Inferior parietal cortex (tissue), 1 donor: Measurements from ENCODE around the gene PDYN.

Source experiments
- DNase-seq: peaks from one replicate; pipeline ENCODE4 v3.0.0-alpha.2; 2016; ENCODE audit errors: extremely low spot score

The PDYN gene

DNA sequence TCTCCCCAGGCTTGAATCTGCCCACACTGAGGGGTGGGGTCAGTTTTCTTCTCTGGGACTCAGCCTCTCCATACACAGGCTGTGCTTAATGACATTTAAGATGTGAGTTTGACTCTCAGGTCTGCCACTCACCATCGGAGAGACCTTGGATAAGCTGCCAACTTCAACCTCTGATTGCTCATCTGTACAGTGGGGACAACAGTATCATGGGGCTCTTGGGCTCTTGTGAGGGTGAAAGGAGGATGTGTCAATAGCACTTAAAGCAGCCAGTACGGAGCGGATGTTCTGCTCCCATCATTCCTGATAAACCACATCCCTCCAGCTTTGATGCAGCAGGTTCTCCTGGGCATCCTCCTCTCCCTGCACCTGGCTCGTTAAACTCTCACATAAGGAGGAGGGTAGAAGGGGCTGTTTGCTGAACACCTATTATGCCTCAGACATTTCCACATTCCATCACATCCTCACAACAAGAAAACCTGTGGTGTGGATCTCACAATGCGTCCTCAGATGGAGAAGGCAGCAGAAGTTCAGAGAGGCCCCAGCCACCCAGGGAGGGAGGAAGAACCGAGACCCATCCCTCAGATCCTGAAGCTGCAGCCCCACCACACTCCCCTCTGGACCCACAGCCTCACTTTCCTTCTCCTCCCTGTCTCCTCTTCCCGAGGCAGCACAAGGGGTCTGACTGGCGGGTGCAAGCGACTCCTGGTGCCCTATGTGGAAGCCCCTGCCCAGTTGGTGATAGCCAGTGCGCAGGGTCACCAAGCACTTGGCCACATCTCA is 1.9 kb upstream of the PDYN start:
- DNase-seq = no peak

DNA sequence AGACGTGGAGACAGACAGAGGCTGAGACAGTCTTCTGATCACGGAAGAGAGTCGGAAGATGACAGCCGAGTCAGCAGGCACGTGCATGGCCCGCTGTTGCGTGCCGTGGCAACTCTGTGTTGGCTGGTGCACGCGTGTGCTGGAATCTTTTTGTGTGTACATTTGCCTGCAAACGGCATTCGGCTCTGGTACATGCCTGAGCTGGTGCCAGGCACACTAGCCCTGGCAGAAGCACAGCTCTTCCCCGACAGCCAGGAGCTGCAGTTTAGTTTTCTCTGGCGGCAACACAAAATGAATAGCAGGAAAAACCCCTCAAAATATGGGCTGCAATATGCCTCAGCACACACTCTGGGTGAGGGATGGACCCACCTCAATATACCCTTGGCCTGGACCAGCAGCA is 769 bp upstream of the PDYN start:
- peak; percentile 8 for DNase-seq

DNA sequence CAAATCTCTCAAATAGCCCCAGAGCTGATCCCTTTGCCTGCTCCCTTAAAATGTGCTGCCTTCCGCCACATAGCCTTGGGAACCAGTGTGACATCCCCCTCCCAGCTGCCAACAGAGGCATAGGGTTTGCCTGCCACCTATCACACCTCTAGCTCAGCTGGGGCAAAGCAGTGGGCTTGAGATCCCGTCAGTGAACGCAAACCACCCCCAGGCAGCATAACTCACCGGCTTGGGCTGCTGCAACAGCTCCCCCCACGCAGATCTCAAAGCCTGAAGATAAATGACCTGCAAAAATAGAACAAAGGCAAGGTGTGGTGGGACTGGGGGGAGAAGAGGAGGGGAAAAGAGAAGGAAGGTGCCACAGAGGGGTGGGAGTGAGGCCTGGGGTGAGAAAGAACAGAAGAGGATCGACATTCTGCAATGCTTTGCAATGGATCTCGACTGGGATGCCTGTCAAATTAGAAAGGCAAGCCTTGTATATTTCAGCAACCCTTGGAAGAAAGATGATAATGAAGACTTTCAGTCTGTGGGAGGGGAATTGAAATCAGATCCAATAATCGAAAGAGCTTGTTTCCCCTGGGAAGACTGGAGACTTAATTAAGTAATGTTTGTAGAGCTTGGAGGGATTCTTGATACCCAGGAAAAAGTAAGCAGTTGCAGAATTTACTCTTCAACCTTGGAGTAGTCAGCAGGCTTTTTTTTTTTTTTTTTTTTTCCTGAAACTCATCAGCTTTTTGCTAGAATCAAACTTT is 1.3 kb downstream of the PDYN start:
- DNase-seq = no peak

DNA sequence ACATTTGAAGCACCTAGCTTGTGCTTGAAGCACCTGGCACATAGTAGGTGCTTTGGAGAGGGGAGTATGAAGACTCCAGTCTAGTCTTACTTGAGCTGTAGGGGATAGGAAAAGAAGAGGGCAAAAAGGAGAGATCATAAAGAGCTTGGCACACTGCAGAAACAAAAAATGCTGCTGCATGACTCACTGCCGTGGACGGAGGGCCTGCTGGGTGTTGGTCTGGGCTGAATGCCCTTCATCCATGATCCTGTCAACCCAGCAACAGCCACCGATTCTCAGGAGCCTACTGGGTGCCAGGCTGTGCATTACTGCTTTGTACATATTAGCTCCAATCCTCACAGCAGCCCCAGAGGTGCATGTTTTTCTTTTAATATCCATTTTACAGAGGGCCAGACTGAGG is 6.0 kb downstream of the PDYN start:
- no peak for DNase-seq

DNA sequence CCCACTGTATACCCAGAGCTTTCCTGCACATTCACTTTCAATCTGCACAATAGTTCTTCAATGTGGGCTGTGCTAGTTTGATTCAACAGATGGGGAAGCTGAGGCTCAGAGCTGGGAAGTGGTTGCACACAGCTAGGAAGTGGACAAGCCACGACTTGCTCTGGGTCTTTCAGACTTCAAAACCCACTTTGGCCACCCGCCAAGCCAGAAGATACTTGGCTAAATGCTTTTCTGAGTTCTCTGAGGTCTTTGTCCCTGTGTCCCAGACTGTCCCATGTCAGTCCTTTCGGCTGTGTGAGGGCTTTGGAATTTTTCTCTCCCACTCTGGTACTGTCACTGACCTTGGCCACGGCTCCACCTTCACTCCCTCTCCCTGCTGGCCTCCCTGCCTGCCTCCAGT is 10.6 kb downstream of the PDYN start:
- DNase-seq = no peak

DNA sequence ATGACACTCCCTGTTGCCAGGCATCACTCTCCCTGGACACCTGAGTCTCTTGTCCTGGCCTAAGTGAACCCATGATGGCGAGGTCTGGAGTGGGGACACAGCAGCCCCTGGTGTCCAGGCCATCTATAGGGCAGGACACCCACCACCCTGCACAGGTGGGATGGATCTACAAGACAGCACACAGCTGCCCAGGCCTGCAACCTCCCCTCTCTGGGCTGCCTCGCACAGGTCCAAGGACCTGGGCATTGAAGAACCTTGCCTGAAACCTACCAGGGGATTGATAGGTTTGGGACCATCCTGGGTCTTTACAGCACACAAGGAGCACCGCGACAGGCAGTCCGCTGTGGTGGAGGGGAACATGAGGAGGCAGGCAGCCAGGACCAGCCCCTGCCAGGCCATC is 11.2 kb downstream of the PDYN start:
- no peak for DNase-seq

DNA sequence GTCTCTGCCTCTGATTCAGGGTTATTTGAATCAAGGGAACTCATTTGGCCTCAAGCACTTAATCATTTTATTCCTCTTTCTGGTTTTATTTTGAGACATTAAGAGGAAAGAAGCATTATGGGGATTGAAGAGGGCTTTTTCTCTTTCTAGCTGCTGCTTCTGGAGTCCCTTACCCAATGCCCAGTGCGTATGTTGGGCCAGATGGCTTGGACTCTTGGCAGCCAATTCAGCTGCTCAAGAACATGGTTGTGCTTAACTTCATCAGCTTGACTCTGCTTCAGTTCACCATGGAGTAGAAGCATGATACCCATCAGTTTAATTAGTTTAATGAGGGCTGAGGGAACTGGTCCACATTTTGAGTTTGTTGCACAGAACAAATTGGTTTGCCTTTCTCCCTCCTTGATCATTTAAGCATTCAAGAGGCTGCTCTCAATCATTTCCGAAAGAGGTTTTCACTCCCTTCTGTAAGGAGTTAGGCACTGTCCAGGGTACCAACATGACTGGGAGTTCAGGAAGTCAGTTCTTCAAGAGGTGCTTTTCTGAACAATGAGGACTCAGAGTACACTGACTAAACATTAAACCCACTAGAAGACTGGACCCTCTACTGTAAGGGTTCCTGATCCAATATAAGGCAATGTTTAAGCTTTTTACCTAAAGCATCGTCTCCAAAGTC is 14.6 kb downstream of the PDYN start:
- DNase-seq = no peak

DNA sequence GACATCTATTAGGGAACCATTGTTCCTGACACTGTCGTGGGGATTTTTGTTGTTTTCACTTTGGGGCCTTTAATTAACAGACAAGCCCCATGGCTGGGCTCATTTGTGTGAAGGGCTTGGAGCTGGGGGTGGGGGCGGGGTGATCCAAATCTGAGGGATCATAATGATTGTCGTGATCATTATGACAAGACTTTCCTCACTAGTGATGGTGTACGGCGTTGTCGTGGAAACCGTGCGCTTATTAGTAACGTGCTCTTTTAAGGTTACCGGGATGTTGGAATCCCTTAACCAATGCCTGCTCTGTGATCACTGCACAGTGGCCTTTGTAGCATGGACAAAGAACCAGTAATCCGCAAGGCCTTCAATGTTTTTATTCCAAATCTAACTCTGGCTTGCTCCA is 18.6 kb downstream of the PDYN start:
- no peak for DNase-seq

DNA sequence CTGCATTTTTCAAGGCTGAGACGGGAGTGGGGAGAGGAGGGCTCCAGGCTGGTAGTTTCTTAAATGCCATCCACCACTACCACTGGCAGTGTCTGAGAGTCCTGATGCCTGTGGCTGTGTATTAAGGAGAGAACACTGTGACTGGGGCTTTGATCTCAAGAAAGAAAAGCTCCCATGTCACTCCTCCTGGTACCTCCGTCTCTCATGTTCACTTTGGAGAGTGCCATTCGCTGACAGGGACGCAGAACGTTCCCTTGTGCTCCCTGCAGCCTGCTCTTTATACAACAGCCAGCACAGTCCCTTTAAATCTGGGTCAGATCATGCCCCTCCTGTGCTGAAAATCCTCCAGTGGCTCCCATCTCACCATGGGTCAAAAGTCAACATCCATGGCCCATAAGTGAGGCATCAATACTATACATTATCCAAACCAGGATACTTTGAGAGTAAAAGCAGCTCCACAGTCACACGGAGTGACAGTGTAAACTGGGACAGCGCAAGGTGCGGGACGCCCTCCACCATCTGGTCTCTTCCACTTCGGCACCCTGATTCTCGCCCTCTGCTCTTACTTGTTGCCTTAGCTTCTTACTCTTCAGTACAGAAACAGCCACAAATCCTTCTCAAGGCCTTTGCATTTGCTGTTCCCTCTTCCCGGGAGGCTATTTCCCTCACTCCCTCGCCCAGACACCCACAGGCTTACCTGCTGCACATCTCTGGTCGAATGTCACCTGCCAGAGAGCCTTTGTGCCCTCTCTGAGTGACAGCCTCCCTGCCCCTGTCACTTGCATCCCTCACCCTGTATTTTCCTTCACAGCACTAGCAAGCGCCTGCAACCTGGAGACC is 20.0 kb downstream of the PDYN start:
- DNase-seq = no peak

DNA sequence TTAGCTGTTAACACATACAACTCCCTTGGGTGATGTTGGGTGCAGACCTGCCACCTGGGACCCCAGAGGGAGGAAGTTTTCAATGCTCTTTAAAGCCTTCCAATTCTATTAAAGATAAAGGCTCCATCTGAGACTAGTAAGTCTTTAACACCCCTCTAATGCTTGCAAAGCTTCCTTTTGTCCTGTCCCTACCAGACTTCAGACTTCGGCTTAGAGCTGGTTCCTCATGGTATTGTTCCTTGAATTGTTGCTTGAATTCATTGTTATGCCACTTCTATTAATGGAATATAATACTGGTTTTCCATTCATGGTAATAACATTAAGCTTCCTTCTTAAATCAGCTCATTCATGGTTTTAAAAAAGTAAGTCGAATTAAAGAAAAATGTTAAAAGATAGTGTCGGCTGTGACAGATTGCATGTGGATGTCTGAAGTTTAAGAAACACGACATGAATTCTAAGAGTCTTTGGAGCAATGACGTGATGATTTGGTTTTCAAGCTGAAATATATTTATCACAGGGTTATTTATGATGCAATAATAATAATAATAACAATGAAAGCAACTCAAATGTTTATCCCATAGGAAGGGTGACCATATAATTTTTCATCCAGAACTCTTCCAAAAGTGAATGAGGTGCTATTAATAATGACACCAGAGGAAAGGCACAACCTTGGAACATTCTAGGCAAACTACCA is 21.8 kb downstream of the PDYN start:
- DNase-seq = no peak

DNA sequence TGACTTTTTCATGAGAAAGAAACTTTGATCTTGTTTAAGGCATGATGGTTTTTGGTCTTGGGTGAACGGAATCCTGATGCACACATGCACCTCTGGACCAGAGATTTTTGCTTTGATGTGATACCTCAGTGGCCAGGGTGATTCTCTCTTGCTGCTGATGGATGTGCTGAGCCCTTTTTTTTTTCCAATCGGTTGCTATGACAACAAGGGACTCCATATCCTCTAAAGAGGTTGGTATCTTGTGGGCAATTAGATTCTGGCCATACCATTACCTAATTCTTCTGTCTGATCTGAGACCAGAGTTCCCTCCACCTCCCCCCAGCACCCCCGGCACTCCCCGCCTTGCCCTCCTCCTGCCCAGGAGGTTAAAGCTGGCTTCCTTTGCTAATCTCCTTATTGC is 24.9 kb downstream of the PDYN start:
- DNase-seq = no peak

DNA sequence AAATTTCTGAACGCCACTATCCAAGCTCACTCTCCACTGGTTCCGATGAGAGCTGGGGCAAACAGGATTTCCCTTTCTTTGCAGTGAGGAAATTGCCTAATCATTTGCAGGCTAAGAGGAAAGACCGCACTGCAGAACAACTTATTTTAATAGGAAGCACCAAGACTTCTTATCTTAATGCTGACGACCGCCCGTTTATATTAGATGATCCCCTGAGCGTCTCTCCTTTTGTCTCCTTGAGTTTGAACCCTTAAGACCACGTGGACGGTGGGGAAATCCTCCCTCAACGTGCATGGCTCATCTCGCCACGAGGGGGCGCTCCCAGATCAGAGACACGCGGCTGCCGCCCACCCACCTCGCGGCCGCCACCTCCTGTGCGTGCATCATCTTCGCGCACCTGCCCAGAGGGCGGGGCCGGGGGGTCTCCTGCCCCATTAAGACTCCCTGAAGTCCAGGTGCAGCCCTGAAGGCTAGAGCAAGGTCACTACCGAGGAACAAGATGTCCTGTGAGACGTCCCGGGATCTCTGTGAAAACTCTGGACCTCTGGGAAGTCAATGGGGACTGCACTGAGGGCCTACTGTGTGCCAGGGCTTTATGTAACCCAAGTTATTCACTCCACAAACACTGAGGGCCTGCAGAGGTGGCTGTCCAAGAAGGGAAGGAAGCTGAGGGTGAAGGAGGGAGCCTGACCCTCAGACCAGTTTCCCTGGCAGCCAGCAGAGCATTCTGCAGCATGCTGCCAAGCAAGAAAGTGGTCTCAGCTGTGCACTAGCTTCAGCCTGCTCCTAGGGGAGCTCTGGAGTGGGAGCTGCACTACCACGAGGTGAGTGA is 28.1 kb downstream of the PDYN start:
- DNase-seq = peak; percentile 83

DNA sequence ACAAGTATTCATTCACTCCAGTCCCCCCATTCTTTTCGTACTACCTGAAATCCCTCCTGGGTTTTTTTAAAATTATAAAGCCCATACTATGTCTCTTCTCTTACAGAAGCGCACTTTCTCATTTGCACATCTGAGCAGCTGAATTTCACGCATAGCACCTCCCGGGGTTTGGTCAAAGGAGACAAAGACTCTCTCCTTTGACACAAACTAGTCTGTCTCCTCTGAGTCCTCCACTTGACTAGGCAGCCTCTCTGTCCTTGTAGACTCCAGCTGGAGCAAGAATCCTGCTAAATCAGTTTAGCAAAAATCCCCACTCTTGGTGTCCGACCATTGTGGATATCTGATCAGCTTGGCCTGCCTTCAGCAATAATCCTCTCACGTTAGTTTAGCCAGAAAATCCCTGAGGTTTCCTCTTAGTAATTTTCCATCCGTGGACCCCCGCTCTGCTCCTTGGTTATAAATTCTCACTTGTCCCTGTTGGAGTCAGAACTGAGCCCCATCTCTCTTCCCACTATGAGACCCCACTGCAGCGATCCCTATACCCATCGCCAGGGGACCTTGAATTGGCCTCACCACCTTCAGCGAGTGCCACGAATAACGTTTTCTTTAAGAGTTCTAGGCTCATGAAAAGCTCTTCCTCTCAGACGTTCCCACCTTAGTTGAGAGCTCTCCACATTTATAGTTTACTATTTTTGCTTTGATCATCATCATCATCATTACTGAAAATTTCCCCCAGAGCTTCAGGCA is 29.0 kb downstream of the PDYN start:
- DNase-seq = no peak

DNA sequence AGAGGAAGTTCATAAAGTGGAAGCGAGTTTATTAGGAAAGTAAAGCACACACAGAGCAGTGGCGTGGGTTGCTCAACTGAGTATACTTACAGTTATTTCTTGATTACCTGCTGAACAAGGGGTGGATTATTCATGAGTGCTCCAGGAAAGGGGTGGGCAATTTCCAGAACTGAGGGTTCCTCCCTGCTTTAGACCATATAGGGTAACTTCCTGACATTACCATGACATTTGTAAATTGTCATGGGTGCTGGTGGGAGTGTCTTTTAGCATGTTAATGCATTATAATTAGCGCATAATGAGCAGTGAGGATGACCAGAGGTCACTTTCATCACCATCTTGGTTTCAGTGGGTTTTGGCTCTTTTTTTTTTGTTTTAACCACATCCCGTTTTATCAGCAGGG is 29.8 kb downstream of the PDYN start:
- no peak for DNase-seq

DNA sequence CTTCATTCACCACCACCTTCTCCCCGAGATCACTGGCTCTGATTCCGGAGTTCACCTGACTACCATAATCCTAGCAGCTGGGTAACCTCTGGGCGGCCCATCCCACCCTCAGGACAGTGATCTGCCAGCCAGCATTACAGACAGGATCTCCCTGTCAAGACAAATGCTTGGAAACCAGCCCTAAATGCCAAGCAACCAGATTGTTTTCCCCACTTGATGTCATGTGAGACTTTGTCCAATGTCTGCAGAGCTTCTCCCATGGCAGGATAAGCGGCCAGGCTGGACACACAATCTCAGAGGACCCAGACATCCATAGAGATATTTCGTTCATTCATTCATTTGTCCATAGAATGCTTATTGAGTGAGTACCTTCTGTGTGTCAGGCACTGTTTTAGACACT is 32.5 kb downstream of the PDYN start:
- DNase-seq = no peak

DNA sequence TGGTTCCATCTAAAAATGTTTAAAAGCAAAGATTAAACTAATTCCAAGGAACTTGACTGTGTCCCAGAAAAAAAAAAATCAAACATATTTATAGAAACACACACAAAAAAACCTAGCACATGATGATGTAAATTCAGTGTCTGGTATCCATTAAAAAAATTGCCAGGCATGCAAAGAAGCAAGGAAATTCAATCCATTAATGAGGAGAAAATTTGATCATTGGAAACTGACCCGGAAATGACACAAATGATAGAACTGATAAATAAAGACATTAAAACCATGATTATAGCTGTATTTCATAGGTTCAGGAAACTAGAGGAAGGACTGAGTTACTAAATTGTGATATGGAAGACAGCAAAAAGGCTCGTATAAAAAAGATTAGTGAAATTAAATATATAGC is 34.7 kb downstream of the PDYN start:
- no peak for DNase-seq

DNA sequence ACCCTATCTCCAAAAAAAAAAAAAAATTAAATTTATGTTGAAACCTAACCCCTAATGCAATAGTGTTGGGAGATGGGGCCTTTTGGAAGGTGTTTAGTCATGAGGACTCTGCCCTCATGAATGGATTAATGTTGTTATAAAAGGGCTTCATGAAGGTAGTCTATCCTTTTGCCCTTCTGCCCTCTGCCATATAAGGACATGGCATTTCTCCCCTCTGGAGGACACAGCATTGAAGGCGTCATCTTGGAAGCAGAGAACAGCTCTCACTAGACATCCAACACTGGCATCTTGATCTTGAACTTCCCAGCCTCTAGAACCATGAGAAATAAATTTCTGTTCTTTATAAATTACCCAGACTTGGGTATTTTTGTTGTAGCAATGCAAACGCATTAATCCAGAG is 35.4 kb downstream of the PDYN start:
- no peak for DNase-seq

DNA sequence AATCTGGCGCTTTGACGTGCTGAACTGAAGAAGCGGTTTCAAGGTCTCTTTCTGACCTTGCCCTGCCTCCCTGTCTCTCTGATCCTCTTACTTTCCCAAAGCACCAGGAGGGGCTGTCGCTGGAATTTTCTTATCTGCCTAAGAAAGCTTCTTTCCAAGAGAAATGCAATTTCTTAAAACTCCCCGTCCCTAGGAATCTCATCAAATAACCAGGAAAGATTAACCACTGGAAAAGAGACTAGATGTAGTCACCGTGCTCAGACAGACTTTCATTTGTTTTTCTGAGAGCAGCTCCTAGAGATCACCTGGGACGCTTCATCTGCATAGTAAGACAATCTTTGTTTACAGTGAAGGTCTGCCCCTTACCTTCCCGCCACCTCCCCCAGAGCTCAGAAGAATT is 38.6 kb downstream of the PDYN start:
- no peak for DNase-seq

DNA sequence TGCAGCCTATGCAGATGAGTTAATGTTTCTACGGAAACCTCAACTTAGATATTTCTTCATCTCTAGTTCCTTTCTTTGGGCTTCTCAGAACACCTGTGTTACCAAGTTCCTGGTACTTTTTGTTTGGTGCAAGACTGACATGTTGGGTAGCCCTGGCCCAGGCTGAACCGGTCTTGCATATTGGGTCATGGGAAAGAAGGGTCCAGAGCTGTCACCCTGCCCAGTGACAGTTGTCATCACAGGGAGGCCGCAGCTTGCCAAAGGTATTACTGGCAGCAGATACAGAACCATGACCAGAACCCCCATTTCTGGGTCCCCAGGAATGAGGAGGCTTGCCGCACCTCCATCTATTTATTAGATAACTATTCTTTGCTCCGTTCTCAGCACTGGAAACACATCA is 40.2 kb downstream of the PDYN start:
- DNase-seq = no peak
